Erythroblast (primary cell): ENCODE results near the gene GLI3.

ENCODE experiments used
- DNase-seq, 2 experiments: peaks; one replicate each; lab custom pipeline; 2025; lab: John Stamatoyannopoulos, UW
- GATA1 ChIP-seq: IDR thresholded peaks from 2 replicates; pipeline ENCODE4 v1.6.1; 2011; ENCODE audit warnings: low read depth, mild to moderate bottlenecking, control low read depth, low read length, moderate library complexity
- POLR2A ChIP-seq: IDR thresholded peaks from 2 replicates; pipeline ENCODE4 v1.6.1; 2011; ENCODE audit warnings: mild to moderate bottlenecking, low read length

Gene GLI3

DNA sequence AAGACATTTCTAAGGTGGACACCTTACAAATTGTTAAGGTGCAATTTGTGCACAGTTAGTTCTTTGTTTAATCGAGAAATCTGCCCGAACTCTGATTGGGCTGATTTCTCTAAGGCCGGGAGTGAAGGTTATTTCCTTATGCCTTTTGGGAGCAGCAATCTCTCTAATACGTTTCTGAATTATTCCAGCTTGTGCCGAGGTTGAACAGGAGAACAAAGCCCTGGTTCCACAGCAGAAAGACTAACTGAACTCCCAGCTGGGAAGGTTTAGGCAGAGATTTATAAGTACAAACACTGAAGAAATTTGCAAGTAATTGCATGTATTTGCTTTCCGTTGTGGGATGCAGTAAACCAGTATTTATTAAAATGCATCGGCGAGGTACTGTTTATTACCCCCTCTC, 116.8 kb downstream of the GLI3 start:
- no peak for TF ChIP-seq POLR2A
- no peak for TF ChIP-seq GATA1
- DNase-seq, result no peak

DNA sequence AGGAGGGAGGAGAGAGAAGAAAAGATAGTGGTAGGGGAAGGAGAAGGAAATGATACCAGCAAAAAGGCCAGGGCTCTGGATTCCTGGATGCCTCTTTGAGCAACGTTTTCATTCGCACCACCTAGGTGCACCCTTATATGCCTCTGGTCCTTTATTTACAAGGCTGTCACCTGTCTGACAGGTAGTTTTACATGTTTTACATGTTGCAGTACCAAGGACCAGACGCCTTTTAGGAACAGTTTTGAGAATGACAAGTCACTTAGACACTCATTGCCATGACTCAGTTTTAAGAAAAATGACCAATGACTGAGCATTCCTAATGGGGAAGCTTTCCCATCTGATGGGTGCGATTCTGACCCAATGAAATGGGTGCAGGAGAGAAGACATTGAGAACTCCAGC, 119.8 kb downstream of the GLI3 start:
- no peak for TF ChIP-seq POLR2A
- no peak for TF ChIP-seq GATA1
- no peak for DNase-seq

DNA sequence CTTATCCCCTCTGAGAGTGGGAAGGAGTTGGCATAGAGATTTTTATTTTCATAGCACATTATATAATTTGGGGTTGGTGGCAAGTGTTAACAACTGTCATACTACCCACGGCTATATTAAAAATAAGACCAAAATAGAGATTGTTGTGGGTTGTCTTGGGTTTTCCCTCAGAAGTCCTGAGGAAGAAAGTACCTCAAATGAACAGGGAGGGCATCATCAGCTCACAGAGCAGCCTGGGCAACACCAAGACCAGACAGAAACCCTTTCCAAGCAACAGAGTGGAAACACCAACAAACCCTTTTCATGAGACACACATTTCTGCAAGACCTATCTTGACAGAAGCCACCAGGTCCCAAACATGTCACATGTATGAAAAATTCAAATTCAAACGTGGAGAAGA, 121.2 kb downstream of the GLI3 start:
- DNase-seq, result no peak
- no peak for TF ChIP-seq GATA1
- TF ChIP-seq POLR2A, result no peak

DNA sequence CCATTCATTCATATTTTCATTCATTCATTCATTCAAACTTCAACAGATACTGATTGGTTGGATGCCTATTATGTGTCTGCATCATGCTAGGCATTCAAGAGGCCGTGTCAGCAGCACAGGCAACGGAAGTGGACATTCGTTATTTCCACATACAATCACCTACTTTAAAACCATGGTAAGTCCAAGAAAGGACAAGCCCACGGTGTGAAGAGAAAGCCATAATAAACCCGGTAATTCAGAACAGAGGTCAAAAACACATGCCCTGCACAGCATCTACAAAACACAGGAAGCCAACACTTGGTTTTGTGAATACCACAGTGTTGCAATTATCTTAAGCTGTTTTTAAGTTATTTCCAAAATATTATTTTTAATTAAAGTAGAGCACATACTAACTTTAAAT, 126.7 kb downstream of the GLI3 start:
- TF ChIP-seq GATA1 (no peak), POLR2A (no peak)
- DNase-seq, result no peak

DNA sequence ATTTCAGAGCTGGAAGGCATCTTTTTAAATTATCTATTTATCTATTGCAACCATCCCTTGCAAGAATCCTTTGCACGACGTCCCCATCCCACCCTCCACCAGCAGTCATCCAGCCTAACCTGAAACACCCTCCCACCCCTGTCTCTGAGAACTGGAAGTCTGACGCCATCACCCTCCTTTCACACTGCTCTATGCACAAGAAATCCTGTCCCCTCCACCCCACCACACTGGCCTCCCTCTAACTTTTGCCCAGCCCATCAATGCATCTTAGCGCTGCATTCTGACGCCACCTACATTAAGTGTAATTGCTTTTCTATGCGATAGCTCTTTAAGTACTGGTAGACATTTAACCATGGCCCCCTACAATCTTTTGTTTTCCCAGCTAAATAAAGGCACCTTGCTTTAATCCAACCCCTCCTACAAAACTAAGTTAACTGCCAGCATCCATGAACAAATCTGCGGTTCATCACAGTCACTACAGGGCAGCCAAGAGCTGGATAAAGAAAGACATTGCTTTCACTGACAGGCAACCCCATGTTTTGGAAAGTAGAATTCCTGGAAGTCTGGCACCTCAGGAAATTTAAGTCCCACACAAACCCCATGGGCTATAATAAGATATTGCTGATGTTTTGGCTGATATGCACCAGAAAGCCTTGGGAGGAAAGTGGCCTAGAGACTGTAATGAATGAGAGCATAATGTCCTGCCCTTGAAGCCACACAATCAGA, 128.0 kb downstream of the GLI3 start:
- TF ChIP-seq GATA1, result no peak
- TF ChIP-seq POLR2A, result no peak
- DNase-seq, result no peak

DNA sequence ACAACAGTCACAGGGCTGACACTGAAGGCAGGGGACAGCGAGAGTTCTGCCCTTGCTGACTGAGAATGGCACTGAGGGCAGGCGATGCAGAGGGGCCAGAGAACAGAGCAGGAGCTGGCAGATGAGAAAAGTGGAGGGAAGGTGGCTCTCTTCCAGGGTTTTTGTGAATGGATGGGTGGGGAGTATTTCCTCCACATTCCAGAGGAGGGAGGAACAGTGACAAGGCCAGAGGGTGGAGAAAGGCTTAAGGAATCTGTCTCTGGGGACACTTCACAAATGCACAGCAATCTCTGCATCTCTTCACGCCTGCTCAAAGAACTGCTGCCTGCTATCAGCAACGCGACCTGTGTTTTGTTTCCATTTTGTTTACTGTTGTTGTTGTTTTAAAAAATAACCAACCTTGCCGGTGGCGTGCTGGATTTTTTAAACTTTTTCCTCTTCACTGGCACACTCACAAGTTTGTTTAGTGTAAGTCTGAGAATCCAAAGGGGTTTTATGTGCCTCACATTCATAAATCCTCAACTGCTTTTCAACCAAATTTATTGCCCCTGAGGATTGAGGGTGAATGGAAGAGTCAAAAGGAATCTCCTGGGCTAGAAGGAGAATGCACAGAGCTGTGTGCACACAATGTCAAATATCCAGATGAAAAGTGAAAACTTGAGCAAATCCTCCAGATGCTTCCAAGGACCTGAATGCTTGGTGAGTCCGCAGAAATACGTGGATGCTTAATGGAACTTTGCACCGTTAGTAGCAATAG, 129.3 kb downstream of the GLI3 start:
- TF ChIP-seq POLR2A (no peak), GATA1 (no peak)
- no peak for DNase-seq

DNA sequence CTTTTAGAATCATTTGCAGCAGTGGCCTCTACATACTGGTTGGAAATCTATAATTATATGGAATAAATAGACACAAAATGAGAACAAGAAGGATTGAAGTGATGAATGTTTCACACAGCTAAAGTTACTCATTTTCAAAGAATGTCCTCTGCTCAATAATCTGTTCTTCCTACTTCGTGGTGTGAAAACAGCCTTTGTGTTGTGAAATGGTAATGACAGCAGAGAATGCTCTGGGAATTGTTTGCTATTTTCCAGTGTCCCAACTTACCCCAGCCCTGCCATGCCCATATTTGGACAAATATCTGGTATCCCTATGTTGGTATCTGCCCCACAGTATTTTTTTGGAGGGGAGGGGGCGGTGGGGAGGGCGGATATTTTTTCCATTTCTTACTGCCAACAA, 130.4 kb downstream of the GLI3 start:
- TF ChIP-seq GATA1, result no peak
- no peak for TF ChIP-seq POLR2A
- DNase-seq, result no peak

DNA sequence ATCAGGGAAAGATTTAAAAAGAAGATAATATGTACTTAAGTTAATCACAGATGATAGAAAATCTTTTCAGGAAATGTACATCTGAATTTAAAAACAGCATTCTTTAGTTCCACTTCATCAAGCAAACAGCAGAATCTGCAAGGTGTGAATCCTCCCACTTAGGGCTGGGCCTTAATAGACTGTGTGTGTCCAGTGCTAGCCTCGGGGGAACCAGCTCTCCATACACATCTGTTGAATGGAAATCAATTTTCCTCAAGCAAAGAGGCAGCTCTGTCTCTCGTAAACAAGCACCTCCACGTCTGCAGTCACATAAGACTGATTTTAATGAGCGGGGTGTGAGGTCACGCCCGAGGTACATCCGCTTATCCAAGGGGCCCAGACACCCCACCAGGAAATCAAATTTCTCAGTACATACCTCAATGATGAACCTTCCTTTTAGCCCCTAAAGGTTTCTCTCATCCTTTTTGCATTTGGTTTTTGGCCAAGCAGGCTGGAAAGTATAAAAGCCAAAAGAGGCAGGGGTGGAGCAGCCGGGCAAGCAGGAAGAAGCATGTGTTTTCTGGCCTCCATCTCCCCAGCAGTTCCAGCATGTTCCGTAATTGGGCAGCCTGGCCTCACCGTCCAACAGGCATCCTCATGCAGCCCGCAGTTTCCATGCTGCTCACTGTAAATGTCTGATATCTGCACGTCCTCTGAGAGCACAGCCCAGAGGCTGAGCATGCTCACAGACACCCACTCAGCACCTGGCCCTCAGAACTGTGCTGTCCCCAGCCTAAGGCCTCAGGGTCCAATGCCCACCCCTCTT, 131.3 kb downstream of the GLI3 start:
- no peak for DNase-seq
- no peak for TF ChIP-seq GATA1
- no peak for TF ChIP-seq POLR2A

DNA sequence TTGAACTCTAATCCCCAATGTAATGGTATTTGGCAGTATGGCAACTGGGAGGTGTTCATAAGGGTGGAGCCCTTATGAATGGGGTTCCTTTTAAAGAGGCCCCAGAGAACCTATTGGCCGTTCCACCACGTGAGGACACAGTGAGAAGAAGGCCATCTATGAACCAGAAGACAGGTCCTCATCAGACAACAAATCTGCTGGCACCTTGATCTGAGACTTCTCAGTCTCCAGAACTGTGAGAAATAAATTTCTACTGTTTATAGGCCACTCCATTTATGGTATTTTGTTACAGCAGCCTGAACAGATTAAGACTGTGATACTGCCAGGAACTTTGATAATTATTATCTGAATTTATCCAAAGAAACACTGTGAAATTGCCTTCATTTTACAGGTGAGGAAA, 132.3 kb downstream of the GLI3 start:
- TF ChIP-seq POLR2A, result no peak
- no peak for TF ChIP-seq GATA1
- no peak for DNase-seq

DNA sequence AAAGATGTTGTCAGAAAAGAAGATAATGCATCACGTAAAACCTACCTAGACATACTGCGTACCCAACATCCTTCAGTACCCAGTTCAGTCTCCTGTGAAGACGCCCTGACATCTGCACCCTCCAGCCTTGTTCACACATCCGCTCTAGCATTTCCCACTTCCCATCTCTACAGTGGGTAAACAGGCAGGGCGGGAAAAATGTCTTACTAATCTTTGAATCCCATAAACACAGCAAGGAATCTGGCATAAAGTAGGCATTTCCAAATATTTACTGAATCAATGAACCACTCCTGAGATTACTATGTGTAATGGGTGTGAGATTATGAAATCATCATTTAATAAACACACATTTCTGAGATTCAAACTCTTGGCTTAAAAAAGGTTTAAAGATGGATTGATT, 132.8 kb downstream of the GLI3 start:
- TF ChIP-seq GATA1 (no peak), POLR2A (no peak)

DNA sequence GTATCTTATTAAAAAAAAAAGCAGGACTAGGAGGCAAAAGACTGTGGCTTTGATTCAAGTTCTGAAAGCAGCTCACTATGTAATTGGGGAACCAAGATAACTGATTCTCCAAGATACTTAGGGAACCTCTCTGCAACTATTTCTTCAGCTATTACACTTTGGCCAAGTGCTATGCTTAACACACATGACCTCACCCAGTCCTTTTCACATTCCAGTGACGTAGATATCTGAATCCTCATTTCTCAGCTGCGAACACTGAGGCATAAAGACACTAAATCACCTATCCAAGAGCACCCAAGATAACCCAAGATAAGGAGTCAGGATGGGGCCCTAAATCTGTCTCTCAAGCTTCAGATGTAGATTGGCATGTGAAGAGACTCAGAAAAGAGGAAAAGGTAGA, 133.6 kb downstream of the GLI3 start:
- no peak for TF ChIP-seq GATA1
- TF ChIP-seq POLR2A, result no peak
- no peak for DNase-seq

More for the DNA sequence above, 132.8 kb downstream of the GLI3 start:
- no peak for DNase-seq

DNA sequence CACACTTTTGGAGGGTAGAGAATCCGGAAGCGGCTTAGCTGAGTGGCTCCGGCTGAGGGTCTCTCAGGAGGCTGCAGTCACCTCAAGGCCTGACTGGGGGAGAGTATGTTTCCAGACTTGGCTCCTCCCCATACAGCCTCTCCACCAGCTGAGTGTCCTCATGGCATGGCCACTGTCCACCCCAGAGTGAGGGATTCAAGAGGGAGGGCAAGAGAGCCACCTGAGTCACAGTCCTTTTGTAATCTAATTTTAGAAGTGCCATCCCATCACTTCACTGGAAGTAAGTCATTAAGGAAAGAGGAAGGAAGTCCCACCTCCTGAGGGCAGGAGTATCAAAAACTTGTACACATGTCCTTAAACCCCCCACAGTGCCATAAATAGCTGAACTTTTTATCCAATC, 134.0 kb downstream of the GLI3 start:
- no peak for DNase-seq
- TF ChIP-seq GATA1 (no peak), POLR2A (no peak)

DNA sequence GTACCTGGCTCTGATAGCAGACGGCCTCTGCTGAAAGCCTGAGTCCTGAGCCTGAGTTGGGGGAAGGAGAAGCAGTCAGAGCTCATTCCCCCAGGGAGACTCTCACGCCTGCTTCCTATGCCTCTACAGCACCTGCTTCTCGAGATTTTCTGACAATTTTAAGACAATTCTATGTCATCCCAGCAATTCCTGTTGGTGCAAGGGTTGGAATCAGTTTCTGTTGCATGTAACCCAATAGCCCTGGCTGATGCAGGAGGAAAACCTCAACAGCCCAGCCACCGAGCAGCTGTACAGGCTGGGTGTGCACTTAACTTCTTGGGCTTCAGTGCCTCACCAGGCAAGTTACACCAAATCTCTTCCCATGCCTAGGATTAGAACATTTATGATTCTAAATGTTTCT, 134.7 kb downstream of the GLI3 start:
- no peak for DNase-seq
- TF ChIP-seq POLR2A, result no peak
- no peak for TF ChIP-seq GATA1

DNA sequence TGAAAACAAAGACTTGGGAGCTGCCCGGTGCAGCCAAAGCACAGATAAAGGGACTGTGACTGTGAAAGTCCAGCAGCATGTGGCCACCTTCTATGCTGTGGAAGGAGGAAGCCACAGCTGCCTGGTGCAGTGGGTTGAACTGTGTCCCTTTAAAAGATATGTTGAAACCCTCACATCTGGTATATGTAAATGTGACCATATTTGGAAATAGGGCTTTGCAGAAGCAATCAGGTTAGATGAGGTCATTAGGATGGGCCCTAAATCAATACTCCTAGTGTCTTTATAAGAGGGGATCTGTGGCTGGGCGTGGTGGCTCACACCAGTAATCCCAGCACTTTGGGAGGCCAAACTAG, 136.9 kb downstream of the GLI3 start:
- no peak for DNase-seq
- TF ChIP-seq POLR2A (no peak), GATA1 (no peak)
